Osteocyte (in vitro differentiated cells): ENCODE data around the gene ATF4. TPM values are rescaled to one million over a fixed set of nuclear protein-coding genes. Genes with fewer than 3 reads are reported as not detected.

Source experiments
- DNase-seq: peaks from one replicate; pipeline ENCODE4 v3.0.0; 2021; ENCODE audit warnings: mixed read lengths; ENCODE audit not compliant: unreplicated experiment; ENCODE audit errors: extremely low spot score
- H3K27ac Mint-ChIP-seq: one replicate; pipeline ENCODE4 v1.8.0; 2021; ENCODE audit warnings: mild to moderate bottlenecking, mixed read lengths; ENCODE audit not compliant: unreplicated experiment
- H3K27me3 Mint-ChIP-seq: one replicate; pipeline ENCODE4 v1.8.0; 2021; ENCODE audit warnings: mixed read lengths; ENCODE audit not compliant: unreplicated experiment
- H3K36me3 Mint-ChIP-seq: one replicate; pipeline ENCODE4 v1.8.0; 2021; ENCODE audit warnings: mixed read lengths; ENCODE audit not compliant: unreplicated experiment
- H3K4me1 Mint-ChIP-seq: one replicate; pipeline ENCODE4 v1.8.0; 2021; ENCODE audit warnings: mixed read lengths; ENCODE audit not compliant: unreplicated experiment
- H3K4me3 Mint-ChIP-seq: one replicate; pipeline ENCODE4 v1.8.0; 2021; ENCODE audit warnings: mild to moderate bottlenecking, moderate library complexity, mixed read lengths; ENCODE audit not compliant: unreplicated experiment
- H3K9me3 Mint-ChIP-seq: one replicate; pipeline ENCODE4 v1.8.0; 2021; ENCODE audit warnings: mixed read lengths; ENCODE audit not compliant: unreplicated experiment
- CTCF ChIP-seq: fragments of 200-600 bp; sonication (generic); IDR thresholded peaks from 2 replicates; pipeline ENCODE4 v1.5.0; 2021; ENCODE audit warnings: antibody characterized with exemption, mild to moderate bottlenecking, moderate library complexity
- total RNA-seq: library from RNA; stranded (reverse); gene quantifications from 2 replicates; pipeline ENCODE4 v1.2.1, GENCODE V29; 2021

Gene ATF4
- total RNA-seq, 1 donor from 2014 or later = 408 TPM

- no peak for TF ChIP-seq CTCF
- no peaks in the 10 kb centered on the region for H3K9me3 Mint-ChIP-seq
- no peaks in the 10 kb centered on the region for H3K36me3 Mint-ChIP-seq
- no peak for DNase-seq
- H3K4me1 Mint-ChIP-seq = peaks cover 3% of the 10 kb centered on the region
- peaks cover 35% of the 10 kb centered on the region for H3K27me3 Mint-ChIP-seq
- no peak overlapping the region for H3K27ac Mint-ChIP-seq
- no peak overlapping the region for H3K4me3 Mint-ChIP-seq
Observed at GRCh38 chr22:39546889-39547586, 26.7 kb downstream of the ATF4 start.

GRCh38 chr22:39547587-39547947 lies 27.2 kb downstream of the ATF4 start:
- Mint-ChIP-seq H3K4me3 (no peak overlapping the region), H3K36me3 (no peaks in the 10 kb centered on the region), H3K27ac (no peak overlapping the region), H3K9me3 (no peaks in the 10 kb centered on the region), H3K4me1 (peaks cover 3% of the 10 kb centered on the region), H3K27me3 (peaks cover 39% of the 10 kb centered on the region)
- no peak for TF ChIP-seq CTCF
- DNase-seq = no peak

GRCh38 chr22:39553429-39553828 lies 33.1 kb downstream of the ATF4 start:
- Mint-ChIP-seq H3K36me3 (no peaks in the 10 kb centered on the region), H3K9me3 (no peaks in the 10 kb centered on the region), H3K27me3 (peaks cover 47% of the 10 kb centered on the region), H3K4me1 (peaks cover 7% of the 10 kb centered on the region), H3K27ac (no peak overlapping the region), H3K4me3 (no peak overlapping the region)
- no peak for DNase-seq
- TF ChIP-seq CTCF = no peak

- DNase-seq = no peak
- no peak overlapping the region for H3K27ac Mint-ChIP-seq
- H3K27me3 Mint-ChIP-seq = peaks cover 53% of the 10 kb centered on the region
- H3K4me1 Mint-ChIP-seq = peaks cover 7% of the 10 kb centered on the region
- H3K9me3 Mint-ChIP-seq = no peaks in the 10 kb centered on the region
- no peak for TF ChIP-seq CTCF
- H3K4me3 Mint-ChIP-seq = no peak overlapping the region
- no peaks in the 10 kb centered on the region for H3K36me3 Mint-ChIP-seq
Observed at GRCh38 chr22:39554151-39554550, 33.8 kb downstream of the ATF4 start.

- H3K36me3 Mint-ChIP-seq = no peaks in the 10 kb centered on the region
- no peaks in the 10 kb centered on the region for H3K9me3 Mint-ChIP-seq
- no peak overlapping the region for H3K4me3 Mint-ChIP-seq
- H3K27me3 Mint-ChIP-seq = peaks cover 50% of the 10 kb centered on the region
- TF ChIP-seq CTCF = no peak
- H3K4me1 Mint-ChIP-seq = peaks cover 10% of the 10 kb centered on the region
- no peak for DNase-seq
- H3K27ac Mint-ChIP-seq = no peak overlapping the region
Observed at GRCh38 chr22:39556970-39557841, 36.8 kb downstream of the ATF4 start.
